MM.1S (cell line): ENCODE results near the gene MRPS15.

Experiments
- DNase-seq: peaks from one replicate; pipeline ENCODE4 v3.0.0-alpha.2; 2015
- H2AFZ ChIP-seq: fragments of 300-600 bp; sonication (generic); 2 replicates; pipeline ENCODE4 v1.6.0; 2016; ENCODE audit warnings: antibody characterized with exemption, low read length
- H3F3A ChIP-seq: fragments of 300-600 bp; sonication (generic); 2 replicates; pipeline ENCODE4 v1.6.1; 2016; ENCODE audit warnings: mild to moderate bottlenecking, antibody characterized with exemption, low read length, moderate library complexity, mixed read lengths; ENCODE audit not compliant: insufficient read depth
- H3K27ac ChIP-seq: fragments of 300-600 bp; sonication (generic); 2 replicates; pipeline ENCODE4 v1.5.1; 2016; ENCODE audit warnings: mild to moderate bottlenecking, low read length
- H3K27me3 ChIP-seq: fragments of 300-600 bp; sonication (generic); replicated peaks from 2 replicates; pipeline ENCODE4 v1.6.0; 2016; ENCODE audit warnings: low read length; ENCODE audit not compliant: insufficient read depth
- H3K36me3 ChIP-seq: fragments of 300-600 bp; sonication (generic); replicated peaks from 2 replicates; pipeline ENCODE4 v1.6.1; 2016; ENCODE audit warnings: mild to moderate bottlenecking, low read length, mixed read lengths; ENCODE audit not compliant: insufficient read depth
- H3K4me1 ChIP-seq: fragments of 300-600 bp; sonication (generic); 2 replicates; pipeline ENCODE4 v1.6.1; 2016; ENCODE audit warnings: low read length, mixed read lengths
- H3K4me2 ChIP-seq: fragments of 300-600 bp; sonication (generic); 2 replicates; pipeline ENCODE4 v1.6.0; 2016; ENCODE audit warnings: low read depth, low read length
- H3K4me3 ChIP-seq: fragments of 300-600 bp; sonication (generic); 2 replicates; pipeline ENCODE4 v1.5.1; 2016; ENCODE audit warnings: low read length, mixed read lengths
- H3K79me2 ChIP-seq: fragments of 300-600 bp; sonication (generic); 2 replicates; pipeline ENCODE4 v1.6.1; 2016; ENCODE audit warnings: mixed run types, low read length, mixed read lengths
- H3K9ac ChIP-seq: fragments of 300-600 bp; sonication (generic); 2 replicates; pipeline ENCODE4 v1.6.1; 2016; ENCODE audit warnings: low read length, mixed read lengths
- H3K9me2 ChIP-seq: fragments of 300-600 bp; sonication (generic); replicated peaks from 2 replicates; pipeline ENCODE4 v1.6.1; 2016; ENCODE audit warnings: mild to moderate bottlenecking, low read length, mixed read lengths; ENCODE audit not compliant: insufficient read depth
- H3K9me3 ChIP-seq: fragments of 300-600 bp; sonication (generic); replicated peaks from 2 replicates; pipeline ENCODE4 v1.6.1; 2016; ENCODE audit warnings: mild to moderate bottlenecking, low read length, mixed read lengths; ENCODE audit not compliant: insufficient read depth
- H4K20me1 ChIP-seq: fragments of 300-600 bp; sonication (generic); 2 replicates; pipeline ENCODE4 v1.6.1; 2016; ENCODE audit warnings: mild to moderate bottlenecking, low read length, moderate library complexity, mixed read lengths; ENCODE audit not compliant: insufficient read depth
- EZH2 ChIP-seq: fragments of 300-600 bp; sonication (generic); optimal IDR thresholded peaks from 2 replicates; pipeline ENCODE3; 2017; ENCODE audit warnings: low read depth, mild to moderate bottlenecking, antibody characterized with exemption, low read length, mixed read lengths
- EZH2phosphoT487 ChIP-seq: fragments of 300-600 bp; sonication (generic); IDR thresholded peaks from 2 replicates; pipeline ENCODE4 v1.6.1; 2018; ENCODE audit warnings: antibody characterized with exemption, low read length
- TF ChIP-seq, protein P1 (sequence below): fragments of 300-600 bp; sonication (generic); IDR thresholded peaks from 2 replicates; pipeline ENCODE4 v1.5.1; 2016; ENCODE audit warnings: antibody characterized with exemption, low read length, mixed read lengths

MRPS15 gene

DNA sequence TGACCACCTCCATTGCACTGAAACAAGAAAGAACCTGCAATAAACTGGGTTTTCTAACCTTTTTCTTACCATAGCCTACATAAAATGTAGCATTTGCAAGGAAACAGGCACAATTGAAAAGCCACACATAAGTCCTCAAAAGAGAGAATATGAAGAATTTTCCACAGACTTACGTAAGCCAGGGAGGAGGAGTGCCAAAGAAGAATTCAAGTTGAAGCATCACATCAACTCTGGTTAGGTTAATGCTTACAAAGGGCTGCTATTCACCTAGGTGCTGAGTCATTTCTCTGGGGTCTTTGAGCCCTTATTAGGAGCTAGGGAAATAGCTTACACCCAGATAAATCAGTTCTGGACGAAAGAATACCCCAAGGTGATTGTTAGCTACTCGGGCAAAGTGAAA lies 23.5 kb downstream of the MRPS15 start:
- H3K27ac ChIP-seq, result no peak overlapping the region
- H3K9me3 ChIP-seq, result no peaks in the 10 kb centered on the region
- no peaks in the 10 kb centered on the region for H3F3A ChIP-seq
- H3K4me2 ChIP-seq, result no peak overlapping the region
- H3K9me2 ChIP-seq, result no peaks in the 10 kb centered on the region
- TF ChIP-seq EZH2phosphoT487, result no peak
- TF ChIP-seq, protein P1, sequence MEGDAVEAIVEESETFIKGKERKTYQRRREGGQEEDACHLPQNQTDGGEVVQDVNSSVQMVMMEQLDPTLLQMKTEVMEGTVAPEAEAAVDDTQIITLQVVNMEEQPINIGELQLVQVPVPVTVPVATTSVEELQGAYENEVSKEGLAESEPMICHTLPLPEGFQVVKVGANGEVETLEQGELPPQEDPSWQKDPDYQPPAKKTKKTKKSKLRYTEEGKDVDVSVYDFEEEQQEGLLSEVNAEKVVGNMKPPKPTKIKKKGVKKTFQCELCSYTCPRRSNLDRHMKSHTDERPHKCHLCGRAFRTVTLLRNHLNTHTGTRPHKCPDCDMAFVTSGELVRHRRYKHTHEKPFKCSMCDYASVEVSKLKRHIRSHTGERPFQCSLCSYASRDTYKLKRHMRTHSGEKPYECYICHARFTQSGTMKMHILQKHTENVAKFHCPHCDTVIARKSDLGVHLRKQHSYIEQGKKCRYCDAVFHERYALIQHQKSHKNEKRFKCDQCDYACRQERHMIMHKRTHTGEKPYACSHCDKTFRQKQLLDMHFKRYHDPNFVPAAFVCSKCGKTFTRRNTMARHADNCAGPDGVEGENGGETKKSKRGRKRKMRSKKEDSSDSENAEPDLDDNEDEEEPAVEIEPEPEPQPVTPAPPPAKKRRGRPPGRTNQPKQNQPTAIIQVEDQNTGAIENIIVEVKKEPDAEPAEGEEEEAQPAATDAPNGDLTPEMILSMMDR, result no peak
- TF ChIP-seq EZH2, result no peak
- no peak for DNase-seq
- H3K27me3 ChIP-seq, result no peaks in the 10 kb centered on the region
- H3K4me3 ChIP-seq, result no peak overlapping the region
- no peaks in the 10 kb centered on the region for H3K79me2 ChIP-seq
- no peaks in the 10 kb centered on the region for H4K20me1 ChIP-seq
- no peak overlapping the region for H2AFZ ChIP-seq
- no peak overlapping the region for H3K9ac ChIP-seq
- H3K36me3 ChIP-seq, result no peaks in the 10 kb centered on the region
- peaks cover 8% of the 10 kb centered on the region for H3K4me1 ChIP-seq

GRCh38 chr1:36440044-36440443 lies 24.1 kb downstream of the MRPS15 start:
- H3K9me3 ChIP-seq, result no peaks in the 10 kb centered on the region
- no peak overlapping the region for H3K4me3 ChIP-seq
- H4K20me1 ChIP-seq, result no peaks in the 10 kb centered on the region
- peaks cover 8% of the 10 kb centered on the region for H3K4me1 ChIP-seq
- no peaks in the 10 kb centered on the region for H3K79me2 ChIP-seq
- no peak overlapping the region for H3K9ac ChIP-seq
- no peak overlapping the region for H2AFZ ChIP-seq
- DNase-seq, result no peak
- H3K4me2 ChIP-seq, result no peak overlapping the region
- H3K27ac ChIP-seq, result no peak overlapping the region
- no peaks in the 10 kb centered on the region for H3F3A ChIP-seq
- H3K27me3 ChIP-seq, result no peaks in the 10 kb centered on the region
- TF ChIP-seq, protein P1, result no peak
- TF ChIP-seq EZH2phosphoT487 (no peak), EZH2 (no peak)
- no peaks in the 10 kb centered on the region for H3K36me3 ChIP-seq
- H3K9me2 ChIP-seq, result no peaks in the 10 kb centered on the region

DNA sequence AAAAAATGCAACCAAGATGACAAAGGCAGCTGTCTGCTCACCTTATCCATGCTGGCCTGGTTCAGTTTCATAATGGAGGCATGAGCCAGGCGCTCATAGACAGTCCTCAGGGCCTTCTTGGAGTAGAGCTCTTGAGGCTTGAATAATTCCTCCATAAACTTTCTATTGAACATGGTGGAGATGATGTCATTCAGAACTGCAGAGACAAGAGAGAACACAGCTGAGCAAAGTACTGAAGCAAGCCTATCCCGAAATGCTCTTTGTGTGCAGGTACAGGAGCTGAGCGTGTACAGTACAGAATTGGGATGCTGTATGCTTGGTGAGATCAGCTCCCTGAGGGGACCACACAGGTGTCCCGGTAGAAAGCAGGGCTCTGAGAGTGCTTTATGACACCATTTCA lies 25.5 kb downstream of the MRPS15 start:
- no peak overlapping the region for H3K9ac ChIP-seq

More for the DNA sequence above, 25.5 kb downstream of the MRPS15 start:
- TF ChIP-seq, protein P1, result no peak
- TF ChIP-seq EZH2, result no peak
- Histone ChIP-seq H3K27me3 (no peaks in the 10 kb centered on the region), H2AFZ (no peak overlapping the region), H4K20me1 (no peaks in the 10 kb centered on the region), H3K4me3 (no peak overlapping the region), H3K36me3 (no peaks in the 10 kb centered on the region), H3F3A (no peaks in the 10 kb centered on the region), H3K9me2 (no peaks in the 10 kb centered on the region), H3K9me3 (no peaks in the 10 kb centered on the region), H3K4me1 (peaks cover 8% of the 10 kb centered on the region), H3K4me2 (no peak overlapping the region), H3K27ac (no peak overlapping the region), H3K79me2 (no peaks in the 10 kb centered on the region)
- no peak for DNase-seq
